Activated naive CD4-positive, alpha-beta T cell treated with anti-CD3 and anti-CD28 coated beads, Interleukin-2, amount 10 ng/mL, durations not matched to agents 7 days and 5 days (primary cell): Measurements from ENCODE around the gene HSFX2.
"Not testable (repeated sequence)": the region's sequence is repeated elsewhere in the genome, so short reads cannot be mapped to it uniquely, and the experiment has no call there.

ENCODE experiments used
- CTCF ChIA-PET: fragments of 350-600 bp; sonication (Branson Sonifier 250); formaldehyde crosslinking; loops from one replicate; lab custom pipeline; 2021; ENCODE audit warnings: antibody characterized with exemption; lab: Charles Lee
- DNase-seq: peaks from one replicate; pipeline ENCODE4 v3.0.0-alpha.2; 2020
- H3K27ac Mint-ChIP-seq: one replicate; pipeline ENCODE4 v1.8.0; 2021; ENCODE audit warnings: mild to moderate bottlenecking, moderate library complexity, mixed read lengths
- H3K27me3 Mint-ChIP-seq: one replicate; pipeline ENCODE4 v1.8.0; 2021; ENCODE audit warnings: mild to moderate bottlenecking, mixed read lengths
- H3K36me3 Mint-ChIP-seq: one replicate; pipeline ENCODE4 v1.8.0; 2021; ENCODE audit warnings: mixed read lengths
- H3K4me1 Mint-ChIP-seq: one replicate; pipeline ENCODE4 v1.8.0; 2021; ENCODE audit warnings: mixed read lengths
- H3K4me3 Mint-ChIP-seq: one replicate; pipeline ENCODE4 v1.8.0; 2021; ENCODE audit warnings: mild to moderate bottlenecking, moderate library complexity, mixed read lengths
- H3K9me3 Mint-ChIP-seq: one replicate; pipeline ENCODE4 v1.8.0; 2021; ENCODE audit warnings: mixed read lengths

Gene HSFX2

GRCh38 chrX:149568701-149569296, 26.3 kb downstream of the HSFX2 start:
- H3K4me1 Mint-ChIP-seq: peaks cover 4% of the 10 kb centered on the region
- no peak overlapping the region for H3K27ac Mint-ChIP-seq
- no peak overlapping the region for H3K4me3 Mint-ChIP-seq
- no peaks in the 10 kb centered on the region for H3K36me3 Mint-ChIP-seq
- no peaks in the 10 kb centered on the region for H3K9me3 Mint-ChIP-seq
- CTCF ChIA-PET: interaction anchor here (1.0 kb wide), 1 partner anchor 56 kb away, joined by 4 read pairs; no protein-coding TSS in a partner anchor
- no peak for DNase-seq
- peaks cover 4% of the 10 kb centered on the region for H3K27me3 Mint-ChIP-seq

DNA sequence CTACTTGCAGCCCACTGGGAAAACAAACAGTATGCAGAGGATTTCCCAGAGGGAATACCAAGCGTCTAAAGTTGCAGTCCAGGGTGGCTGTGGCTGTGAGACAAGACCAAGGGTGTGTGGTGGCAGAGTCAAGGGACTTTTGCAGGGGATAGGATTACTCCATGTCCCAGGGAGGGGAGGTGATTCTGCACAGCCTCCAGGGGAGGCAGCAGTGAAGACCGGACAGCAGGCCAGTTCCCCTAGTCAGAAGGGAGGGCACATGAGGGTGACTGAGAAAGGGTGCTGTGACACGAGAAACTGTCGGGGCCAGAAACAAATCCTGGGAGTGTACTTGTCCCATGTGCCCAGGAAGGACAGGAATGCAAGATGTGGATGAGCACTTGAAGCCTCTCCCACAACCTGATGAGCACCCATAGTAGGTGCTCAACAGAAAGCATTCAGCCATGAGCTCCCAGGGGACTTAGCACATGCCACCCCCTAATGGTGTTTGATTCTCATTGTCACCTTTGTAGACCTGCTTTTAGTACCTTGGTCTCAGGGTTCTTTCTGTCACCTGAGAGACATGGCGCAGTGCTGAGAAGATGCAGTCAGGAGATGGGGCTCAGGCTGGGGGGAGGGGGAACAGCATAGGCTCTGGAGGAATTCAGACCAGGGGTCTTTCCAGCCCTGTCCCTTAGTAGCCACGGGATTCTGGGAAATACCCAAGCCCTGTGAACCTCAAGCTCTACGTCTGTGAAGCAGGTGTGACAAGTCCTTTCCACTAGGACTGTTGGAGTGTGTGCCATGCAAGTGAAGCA, 27.3 kb downstream of the HSFX2 start:
- Mint-ChIP-seq H3K27me3 (peaks cover 4% of the 10 kb centered on the region), H3K36me3 (no peaks in the 10 kb centered on the region), H3K4me3 (no peak overlapping the region), H3K4me1 (peaks cover 1% of the 10 kb centered on the region), H3K27ac (no peak overlapping the region), H3K9me3 (no peaks in the 10 kb centered on the region)
- DNase-seq: no peak
- CTCF ChIA-PET: no interaction called here

DNA sequence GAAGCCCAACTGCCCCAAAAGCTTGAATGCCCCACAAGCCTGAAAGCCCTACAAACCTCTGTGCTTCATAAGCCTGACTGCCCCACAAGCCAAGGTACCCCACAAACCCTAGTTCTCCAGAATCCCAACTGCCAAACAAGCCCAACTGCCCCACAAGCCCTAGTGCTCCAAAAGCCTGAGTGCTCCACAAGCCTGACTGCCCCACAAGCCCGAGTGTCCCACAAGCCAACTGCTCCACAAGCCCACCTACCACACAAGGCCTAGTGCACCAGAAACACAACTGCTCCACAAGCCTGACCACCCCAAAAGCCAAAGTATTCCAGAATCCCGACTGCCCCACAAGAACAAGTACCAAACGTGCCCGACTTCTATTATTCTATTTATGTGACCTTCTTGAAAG, 31.8 kb downstream of the HSFX2 start:
- Mint-ChIP-seq H3K4me3 (no peak overlapping the region), H3K9me3 (no peaks in the 10 kb centered on the region), H3K4me1 (no peaks in the 10 kb centered on the region), H3K27ac (no peak overlapping the region), H3K27me3 (peaks cover 4% of the 10 kb centered on the region), H3K36me3 (no peaks in the 10 kb centered on the region)
- no peak for DNase-seq
- CTCF ChIA-PET: no interaction called here

- H3K27me3 Mint-ChIP-seq, H3K4me1 Mint-ChIP-seq, CTCF ChIA-PET, H3K4me3 Mint-ChIP-seq, H3K9me3 Mint-ChIP-seq, H3K27ac Mint-ChIP-seq, H3K36me3 Mint-ChIP-seq, DNase-seq: not testable (repeated sequence)
Observed at GRCh38 chrX:149555251-149555650, 39.9 kb downstream of the HSFX2 start.

GRCh38 chrX:149551939-149552248, 43.2 kb downstream of the HSFX2 start:
- H3K27ac Mint-ChIP-seq, H3K27me3 Mint-ChIP-seq, H3K4me3 Mint-ChIP-seq, H3K36me3 Mint-ChIP-seq, CTCF ChIA-PET, H3K9me3 Mint-ChIP-seq, DNase-seq, H3K4me1 Mint-ChIP-seq: not testable (repeated sequence)

GRCh38 chrX:149551245-149551938, 43.7 kb downstream of the HSFX2 start:
- H3K4me3 Mint-ChIP-seq, H3K36me3 Mint-ChIP-seq, H3K9me3 Mint-ChIP-seq, H3K4me1 Mint-ChIP-seq, CTCF ChIA-PET, H3K27me3 Mint-ChIP-seq, H3K27ac Mint-ChIP-seq, DNase-seq: not testable (repeated sequence)

GRCh38 chrX:149550454-149550853, 44.7 kb downstream of the HSFX2 start:
- H3K27ac Mint-ChIP-seq: peak overlapping the region; percentile 28

GRCh38 chrX:149549701-149550100, 45.4 kb downstream of the HSFX2 start, which contains the start of gene HSFX3:
HSFX3 (minus strand) TSS chrX:149549924; CDS start chrX:149549852, 72 bp downstream.
- CTCF ChIA-PET, H3K4me1 Mint-ChIP-seq, H3K27me3 Mint-ChIP-seq, H3K4me3 Mint-ChIP-seq, DNase-seq, H3K36me3 Mint-ChIP-seq, H3K9me3 Mint-ChIP-seq: not testable (repeated sequence)
- peak within 1 kb of the TSS; percentile 28 for H3K27ac Mint-ChIP-seq

More at GRCh38 chrX:149550454-149550853, 44.7 kb downstream of the HSFX2 start:
- DNase-seq: peak; percentile 32
- H3K4me1 Mint-ChIP-seq, H3K36me3 Mint-ChIP-seq, CTCF ChIA-PET, H3K4me3 Mint-ChIP-seq, H3K27me3 Mint-ChIP-seq, H3K9me3 Mint-ChIP-seq: not testable (repeated sequence)

- not testable (repeated sequence) for H3K36me3 Mint-ChIP-seq, H3K4me1 Mint-ChIP-seq, H3K27ac Mint-ChIP-seq
Observed at GRCh38 chrX:149547782-149548181, 47.3 kb downstream of the HSFX2 start.

GRCh38 chrX:149546962-149547361, 48.2 kb downstream of the HSFX2 start:
- H3K4me1 Mint-ChIP-seq, H3K36me3 Mint-ChIP-seq, H3K27me3 Mint-ChIP-seq, H3K4me3 Mint-ChIP-seq, DNase-seq, H3K27ac Mint-ChIP-seq, H3K9me3 Mint-ChIP-seq, CTCF ChIA-PET: not testable (repeated sequence)

More at GRCh38 chrX:149547782-149548181, 47.3 kb downstream of the HSFX2 start:
- H3K9me3 Mint-ChIP-seq, CTCF ChIA-PET, H3K4me3 Mint-ChIP-seq, H3K27me3 Mint-ChIP-seq, DNase-seq: not testable (repeated sequence)

DNA sequence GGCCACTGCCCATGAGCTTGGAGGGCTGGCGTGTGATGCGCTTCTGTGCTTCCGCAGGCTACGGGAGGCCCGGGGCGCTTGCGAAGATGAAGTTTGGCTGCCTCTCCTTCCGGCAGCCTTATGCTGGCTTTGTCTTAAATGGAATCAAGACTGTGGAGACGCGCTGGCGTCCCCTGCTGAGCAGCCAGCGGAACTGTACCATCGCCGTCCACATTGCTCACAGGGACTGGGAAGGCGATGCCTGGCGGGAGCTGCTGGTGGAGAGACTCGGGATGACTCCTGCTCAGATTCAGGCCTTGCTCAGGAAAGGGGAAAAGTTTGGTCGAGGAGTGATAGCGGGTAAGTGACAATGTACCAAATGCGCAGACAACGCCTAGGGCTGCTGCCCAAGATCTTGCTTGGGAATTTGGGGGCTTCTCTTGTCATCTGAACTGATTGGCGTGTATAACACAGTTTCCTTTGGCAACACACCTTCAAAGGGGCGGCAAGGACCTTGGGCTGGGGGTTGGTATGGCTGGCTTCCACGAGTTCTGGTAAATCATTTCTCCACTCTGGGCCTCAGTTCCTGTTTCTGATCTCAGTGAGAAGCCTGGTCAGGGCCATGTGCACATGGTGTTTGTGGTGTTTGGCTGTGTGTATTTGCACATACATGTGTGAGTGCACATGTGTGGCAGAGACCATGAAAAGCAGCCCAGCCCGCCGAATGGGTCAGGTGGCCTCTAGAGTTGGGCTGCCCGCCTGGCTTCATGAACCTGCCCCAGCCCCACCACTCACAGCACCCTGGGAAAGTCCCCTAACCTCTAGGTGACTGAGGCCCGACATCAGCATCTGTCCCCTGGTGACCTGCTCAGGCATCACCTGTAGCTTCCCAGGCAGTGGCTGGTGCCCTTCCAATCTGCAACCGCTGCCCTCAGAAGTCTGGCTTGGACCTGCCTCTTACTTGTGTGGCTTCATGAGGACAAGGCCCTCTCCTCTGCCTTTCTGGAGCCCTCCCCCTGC, 49.3 kb downstream of the HSFX2 start:
- H3K27ac Mint-ChIP-seq, H3K4me3 Mint-ChIP-seq: not testable (repeated sequence)

More for the DNA sequence above, 49.3 kb downstream of the HSFX2 start:
- CTCF ChIA-PET: interaction anchor here (1.1 kb wide), 1 partner anchor 34 kb away, joined by 3 read pairs; no protein-coding TSS in a partner anchor
- not testable (repeated sequence) for H3K9me3 Mint-ChIP-seq, H3K27me3 Mint-ChIP-seq, H3K4me1 Mint-ChIP-seq, DNase-seq, H3K36me3 Mint-ChIP-seq
